Kidney epithelial cell (primary cell): ENCODE measurements around the gene ENOPH1. TPM values are rescaled to one million over a fixed set of nuclear protein-coding genes. Genes with fewer than 3 reads are reported as not detected.
"Not testable (repeated sequence)": the region's sequence is repeated elsewhere in the genome, so short reads cannot be mapped to it uniquely, and the experiment has no call there.

Source experiments
- DNase-seq: peaks from one replicate; pipeline ENCODE4 v3.0.0-alpha.2; 2010; ENCODE audit warnings: low read depth
- H3K27me3 ChIP-seq: 2 replicates; pipeline ENCODE4 v1.6.0; 2011; ENCODE audit warnings: low read length; ENCODE audit not compliant: control insufficient read depth, insufficient read depth
- H3K36me3 ChIP-seq: 2 replicates; pipeline ENCODE4 v1.5.1; 2011; ENCODE audit warnings: low read length; ENCODE audit not compliant: control insufficient read depth, insufficient read depth
- H3K4me3 ChIP-seq: 2 replicates; pipeline ENCODE4 v1.5.1; 2011; ENCODE audit warnings: low read depth, mild to moderate bottlenecking, control low read depth, low read length
- CTCF ChIP-seq: IDR thresholded peaks from 2 replicates; pipeline ENCODE4 v1.5.1; 2011; ENCODE audit warnings: mild to moderate bottlenecking, moderate library complexity, low read length, control low read depth, inconsistent platforms; ENCODE audit not compliant: insufficient read depth, poor library complexity, severe bottlenecking
- total RNA-seq: library from RNA; depleted of rRNA; stranded (reverse); fragments of >200 nt; gene quantifications from 2 replicates; pipeline ENCODE4 v1.2.3, GENCODE V29; 2015

Gene ENOPH1
- total RNA-seq, result 55.3 and 56.3 TPM in 2 replicates

- peaks cover 6% of the 10 kb centered on the region for H3K36me3 ChIP-seq
- H3K27me3 ChIP-seq, result no peaks in the 10 kb centered on the region
- peak; percentile 75 for DNase-seq
- peak within 1 kb of the TSS; percentile 100 for H3K4me3 ChIP-seq
- no peak for TF ChIP-seq CTCF
Observed at GRCh38 chr4:82430193-82430963, at the start of gene ENOPH1, which contains the start of gene HNRNPDL. Gene ENOPH1, plus strand, starts transcription at chr4:82430590. Its CDS starts 240 bp downstream, at chr4:82430830. Gene HNRNPDL, minus strand, starts transcription at chr4:82430462. Its CDS starts 772 bp downstream, at chr4:82429690.

- no peaks in the 10 kb centered on the region for H3K27me3 ChIP-seq
Observed at GRCh38 chr4:82380831-82381230, 49.6 kb upstream of the ENOPH1 start.

GRCh38 chr4:82381235-82381634 is 49.2 kb upstream of the ENOPH1 start:
- Histone ChIP-seq H3K4me3 (no peak overlapping the region), H3K27me3 (no peaks in the 10 kb centered on the region), H3K36me3 (no peaks in the 10 kb centered on the region)
- no peak for TF ChIP-seq CTCF
- DNase-seq, result no peak

More at GRCh38 chr4:82380831-82381230, 49.6 kb upstream of the ENOPH1 start:
- Histone ChIP-seq H3K36me3 (no peaks in the 10 kb centered on the region), H3K4me3 (no peak overlapping the region)
- no peak for TF ChIP-seq CTCF
- DNase-seq, result no peak

- no peak for TF ChIP-seq CTCF
- Histone ChIP-seq H3K36me3 (no peaks in the 10 kb centered on the region), H3K27me3 (no peaks in the 10 kb centered on the region), H3K4me3 (no peak overlapping the region)
- DNase-seq, result no peak
Observed at GRCh38 chr4:82381661-82382296, 48.6 kb upstream of the ENOPH1 start.

GRCh38 chr4:82382751-82383150 is 47.6 kb upstream of the ENOPH1 start:
- no peaks in the 10 kb centered on the region for H3K36me3 ChIP-seq
- TF ChIP-seq CTCF, result no peak
- DNase-seq, result no peak
- no peak overlapping the region for H3K4me3 ChIP-seq
- no peaks in the 10 kb centered on the region for H3K27me3 ChIP-seq

- H3K27me3 ChIP-seq, DNase-seq, H3K36me3 ChIP-seq, H3K4me3 ChIP-seq: not testable (repeated sequence)
Observed at GRCh38 chr4:82386312-82386711, 44.1 kb upstream of the ENOPH1 start.
